HG03097 (cell line): ENCODE results near the gene ZNF484.

Source experiments
- ATAC-seq: cut with Tn5 transposase; IDR thresholded peaks from one replicate; pipeline ENCODE4 v1.9.1; 2021; ENCODE audit not compliant: unreplicated experiment, low FRiP score

The ZNF484 gene

DNA sequence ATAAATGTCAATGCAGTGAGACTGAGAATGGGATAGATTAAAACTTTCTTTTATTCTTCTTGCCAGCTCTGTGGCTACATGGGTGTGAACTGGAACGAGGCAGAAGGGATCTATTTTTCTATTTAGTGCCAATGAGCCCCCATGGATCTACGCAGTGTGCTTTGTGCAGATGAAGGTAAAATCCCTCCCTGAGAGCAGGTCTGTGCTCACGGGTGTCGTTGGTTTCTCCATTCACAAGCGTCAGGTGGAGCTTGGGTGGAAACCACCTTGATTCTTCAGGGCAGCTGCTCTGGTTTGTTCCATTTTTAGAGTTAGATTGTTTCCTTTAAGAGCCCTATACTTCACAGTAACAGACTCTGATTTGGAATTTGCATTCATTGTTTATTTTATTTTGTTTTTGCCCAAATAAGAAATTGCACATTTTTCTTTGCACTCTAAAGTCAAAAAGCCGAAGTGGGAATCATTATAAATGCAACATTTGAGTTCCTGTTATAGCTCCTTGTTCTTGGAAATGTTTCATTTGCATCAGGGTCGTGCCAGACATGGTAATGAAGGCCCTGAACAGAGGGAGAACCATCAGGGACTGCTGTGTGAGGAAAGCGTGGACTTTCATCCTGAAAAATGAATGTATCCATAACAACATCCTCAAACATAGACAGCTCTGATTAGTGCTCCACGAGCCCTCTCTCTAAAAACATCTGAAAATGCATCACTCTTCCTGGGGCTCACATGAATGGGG is 82.1 kb downstream of the ZNF484 start:
- ATAC-seq = no peak
